Keratinocyte (primary cell): ENCODE measurements around the gene KLHL28.

Experiments used
- EZH2 ChIP-seq: IDR thresholded peaks from one replicate; pipeline ENCODE4 v1.6.1; 2012; ENCODE audit warnings: inconsistent platforms, mild to moderate bottlenecking, low read length, moderate library complexity
- TF ChIP-seq, protein P1 (sequence below), 3 experiments: IDR thresholded peaks in 1 of 3; conservative IDR thresholded peaks in 1 of 3; optimal IDR thresholded peaks in 1 of 3; 2 replicates in 2 of 3; 3 replicates in 1 of 3; pipeline versions ENCODE3 to v1.5.1; 2011; ENCODE audit warnings: low read length in 3 of 3, mild to moderate bottlenecking in 3 of 3, moderate library complexity in 2 of 3, control low read depth in 1 of 3, inconsistent platforms in 1 of 3; ENCODE audit not compliant: insufficient read depth in 2 of 3; ENCODE audit errors: extremely low read depth in 1 of 3

DNA sequence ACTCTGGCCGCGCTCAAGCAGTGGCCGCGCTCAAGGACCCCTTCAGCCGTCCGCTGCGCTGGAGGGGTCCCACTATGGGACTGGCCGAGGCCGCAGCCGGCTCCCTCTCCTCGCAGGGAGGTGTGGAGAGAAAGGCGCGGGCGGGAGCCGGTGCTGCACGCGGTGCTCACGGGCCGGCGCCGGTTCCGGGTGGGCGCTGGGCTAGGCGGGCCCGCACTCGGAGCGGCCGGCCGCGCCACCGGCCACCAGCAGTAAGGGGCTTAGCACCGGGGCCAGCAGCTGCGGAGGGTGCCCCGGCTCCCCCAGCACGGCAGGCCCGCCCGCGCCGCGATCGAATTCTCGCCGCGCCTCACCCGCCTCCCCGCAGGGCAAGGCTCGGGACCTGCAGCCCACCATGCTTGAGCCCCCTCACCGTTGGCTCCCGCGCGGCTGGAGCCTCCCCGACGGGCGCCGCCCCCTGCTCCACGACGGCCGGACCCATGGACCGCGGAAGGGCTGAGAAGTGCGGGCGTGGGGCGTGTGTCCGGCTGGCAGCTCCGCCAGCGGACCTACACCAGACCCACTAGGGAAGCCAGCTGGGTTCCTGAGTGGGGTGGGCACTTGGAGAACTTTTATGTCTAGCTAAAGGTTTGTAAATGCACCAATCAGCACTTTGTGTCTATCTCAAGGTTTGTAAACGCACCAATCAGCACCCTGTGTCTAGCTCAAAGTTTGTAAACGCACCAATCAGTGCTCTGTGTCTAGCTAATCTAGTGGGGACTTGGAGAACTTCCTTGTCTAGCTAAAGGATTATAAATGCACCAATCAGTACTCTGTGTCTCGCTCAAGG lies 49.5 kb downstream of the KLHL28 start:
- TF ChIP-seq, protein P1, sequence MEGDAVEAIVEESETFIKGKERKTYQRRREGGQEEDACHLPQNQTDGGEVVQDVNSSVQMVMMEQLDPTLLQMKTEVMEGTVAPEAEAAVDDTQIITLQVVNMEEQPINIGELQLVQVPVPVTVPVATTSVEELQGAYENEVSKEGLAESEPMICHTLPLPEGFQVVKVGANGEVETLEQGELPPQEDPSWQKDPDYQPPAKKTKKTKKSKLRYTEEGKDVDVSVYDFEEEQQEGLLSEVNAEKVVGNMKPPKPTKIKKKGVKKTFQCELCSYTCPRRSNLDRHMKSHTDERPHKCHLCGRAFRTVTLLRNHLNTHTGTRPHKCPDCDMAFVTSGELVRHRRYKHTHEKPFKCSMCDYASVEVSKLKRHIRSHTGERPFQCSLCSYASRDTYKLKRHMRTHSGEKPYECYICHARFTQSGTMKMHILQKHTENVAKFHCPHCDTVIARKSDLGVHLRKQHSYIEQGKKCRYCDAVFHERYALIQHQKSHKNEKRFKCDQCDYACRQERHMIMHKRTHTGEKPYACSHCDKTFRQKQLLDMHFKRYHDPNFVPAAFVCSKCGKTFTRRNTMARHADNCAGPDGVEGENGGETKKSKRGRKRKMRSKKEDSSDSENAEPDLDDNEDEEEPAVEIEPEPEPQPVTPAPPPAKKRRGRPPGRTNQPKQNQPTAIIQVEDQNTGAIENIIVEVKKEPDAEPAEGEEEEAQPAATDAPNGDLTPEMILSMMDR (optimal IDR thresholded peaks at IDR 0.05 in 1 of 3, IDR thresholded peaks at IDR 0.05 in 1 of 3, conservative IDR thresholded peaks at IDR 0.05 in 1 of 3; ENCODE audit: extremely low read depth in 1 of 3, insufficient read depth in 2 of 3, low read length in 3 of 3), result no peak
- no peak for TF ChIP-seq EZH2
